KBM-7 (cell line): Measurements from ENCODE around the gene SLC19A2.
"Not testable (repeated sequence)": the region's sequence is repeated elsewhere in the genome, so short reads cannot be mapped to it uniquely, and the experiment has no call there.

Experiments used
- DNase-seq: peaks from one replicate; pipeline ENCODE4 v3.0.0-alpha.2; 2015
- in situ Hi-C: fragments of 300-500 bp; cut with MboI; formaldehyde crosslinking; loops from 2 replicates; pipeline ENCODE4 v1.14.3; 2020; ENCODE audit warnings: low sequenced_read_pairs, low pct_unique_long_range_greater_than_20kb, mixed read lengths

The SLC19A2 gene

GRCh38 chr1:169511316-169512005 lies 25.7 kb upstream of the SLC19A2 start:
- no peak for DNase-seq
- in situ Hi-C loops: no loop called here

DNA sequence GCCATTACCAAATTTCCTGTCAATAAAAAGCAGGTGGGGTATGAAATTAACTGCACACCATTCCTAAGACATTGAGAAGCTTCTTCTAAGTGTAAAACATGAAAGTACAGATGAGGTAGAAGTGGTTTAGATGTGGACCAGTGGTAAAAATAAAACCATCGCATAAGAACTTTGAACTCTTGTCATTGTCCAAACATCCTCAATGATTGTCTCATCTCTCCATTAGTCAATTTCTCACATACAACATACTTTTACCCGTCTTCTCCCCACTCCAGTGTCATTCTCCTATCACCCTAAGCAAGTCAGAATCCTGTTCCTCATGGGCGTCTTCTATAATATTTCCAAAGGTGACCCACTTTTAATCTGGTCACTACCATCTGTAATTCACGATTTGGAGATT lies 24.3 kb upstream of the SLC19A2 start:
- in situ Hi-C loops: no loop called here
- no peak for DNase-seq

DNA sequence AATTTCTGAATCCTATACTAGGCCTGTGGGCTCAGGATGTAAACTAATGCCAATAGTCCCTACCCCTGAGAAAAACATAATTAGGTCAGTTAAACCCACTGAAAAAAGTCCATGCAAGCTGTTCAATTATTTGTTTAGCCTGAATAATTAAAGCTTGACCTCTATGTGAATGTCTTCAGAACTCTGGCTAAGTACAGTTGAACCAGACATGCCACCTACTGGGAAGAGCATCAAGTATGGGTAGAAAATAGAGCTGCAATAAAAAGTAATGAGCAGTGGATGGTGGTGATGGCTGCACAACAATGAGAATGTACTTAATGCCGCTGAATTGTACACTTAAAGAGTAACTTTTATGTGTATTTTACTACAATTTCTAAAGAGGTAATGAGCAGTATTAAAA lies 23.6 kb upstream of the SLC19A2 start:
- in situ Hi-C loops: no loop called here
- DNase-seq: no peak

DNA sequence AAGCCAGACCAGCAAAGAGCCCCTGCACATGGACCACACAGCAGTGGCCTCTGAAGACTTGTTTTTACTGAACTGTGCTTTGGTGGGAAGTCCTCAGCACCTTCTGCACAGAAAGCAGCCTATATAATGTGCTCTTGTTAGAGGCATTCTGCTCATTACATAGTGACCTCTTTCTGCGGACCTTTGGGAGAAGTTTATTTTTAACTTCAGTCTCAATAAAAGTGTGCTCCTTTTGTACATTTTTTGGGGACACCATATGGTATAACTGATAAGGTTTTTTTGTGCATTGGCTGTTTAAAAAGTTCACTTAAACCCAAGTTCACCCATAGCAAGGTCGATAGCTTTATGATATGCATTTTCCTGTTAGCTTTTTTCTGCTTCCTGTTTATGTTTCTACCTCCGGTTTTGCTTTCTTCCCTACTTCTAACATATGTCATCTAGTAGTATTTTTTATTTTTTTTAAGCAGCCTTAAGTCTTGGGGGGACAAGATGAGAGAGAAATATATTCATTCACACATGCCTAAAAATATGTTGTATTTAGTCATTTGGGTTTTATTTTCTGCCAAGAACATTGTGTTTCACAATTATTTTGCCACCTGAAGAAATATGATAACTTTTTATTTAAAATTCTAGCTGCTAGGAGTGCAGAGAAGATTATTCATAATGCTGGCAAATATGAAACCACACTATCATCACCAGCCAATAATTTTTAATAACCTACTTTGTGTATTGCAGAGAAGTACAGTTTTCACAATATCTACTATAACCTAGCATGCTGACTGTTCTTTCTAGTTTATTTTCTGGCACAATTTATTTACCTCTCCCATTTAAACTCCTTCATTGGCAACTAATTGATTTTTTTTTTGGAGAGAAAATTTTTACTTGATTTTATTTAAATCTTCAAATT lies 22.9 kb upstream of the SLC19A2 start:
- peak; percentile 30 for DNase-seq

GRCh38 chr1:169507413-169507812 lies 21.7 kb upstream of the SLC19A2 start:
- no peak for DNase-seq
- in situ Hi-C loops: no loop called here

More for the DNA sequence above, 22.9 kb upstream of the SLC19A2 start:
- in situ Hi-C loops: no loop called here

- in situ Hi-C loops, DNase-seq: not testable (repeated sequence)
These were observed 17.9 kb upstream of the SLC19A2 start for GRCh38 chr1:169503601-169504000.

GRCh38 chr1:169499807-169500206 lies 14.1 kb upstream of the SLC19A2 start:
- DNase-seq: no peak
- in situ Hi-C loops: no loop called here

- DNase-seq: no peak
- in situ Hi-C loops: no loop called here
These were observed 11.6 kb upstream of the SLC19A2 start for GRCh38 chr1:169497317-169497716.

- in situ Hi-C loops: no loop called here
- no peak for DNase-seq
These were observed 10.2 kb upstream of the SLC19A2 start for GRCh38 chr1:169495916-169496315.

DNA sequence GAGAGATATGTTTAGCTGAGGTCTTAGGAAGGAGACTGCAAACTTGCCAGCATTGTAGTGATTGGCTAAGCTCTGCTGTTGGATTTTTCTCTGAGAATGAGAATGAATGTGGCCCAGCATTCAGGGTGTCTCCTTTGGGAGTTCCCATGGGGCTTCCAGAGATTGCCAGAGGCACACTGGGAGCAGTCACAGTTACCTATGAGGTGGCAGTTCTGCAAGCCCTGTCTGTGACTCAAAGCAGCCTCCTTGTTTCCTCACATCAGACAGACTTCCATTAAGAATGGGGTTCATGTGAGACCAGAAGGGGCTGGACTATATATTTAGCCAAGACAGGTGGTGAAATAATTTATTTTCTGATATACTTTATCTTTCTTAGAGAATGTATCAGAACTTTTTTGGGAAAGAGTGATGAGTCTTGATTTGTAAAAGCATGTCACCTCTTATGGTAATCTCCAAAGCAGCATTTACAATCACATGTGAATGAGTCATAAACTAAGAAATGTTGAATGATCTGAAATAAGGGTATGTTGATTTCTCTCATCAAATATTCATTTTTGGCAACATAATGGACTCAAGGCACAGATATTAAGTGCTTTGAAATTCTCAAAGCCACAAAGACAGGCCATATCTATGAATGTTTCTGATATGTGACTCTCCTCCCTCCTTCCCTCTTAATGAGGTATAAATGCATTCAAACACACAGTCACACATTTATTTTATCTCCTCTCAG lies 9.5 kb upstream of the SLC19A2 start:
- in situ Hi-C loops: no loop called here
- no peak for DNase-seq

GRCh38 chr1:169494343-169494742 lies 8.6 kb upstream of the SLC19A2 start:
- in situ Hi-C loops: no loop called here
- no peak for DNase-seq

GRCh38 chr1:169493251-169493650 lies 7.5 kb upstream of the SLC19A2 start:
- in situ Hi-C loops: no loop called here
- no peak for DNase-seq

- in situ Hi-C loops: no loop called here
These were observed 6.1 kb upstream of the SLC19A2 start for GRCh38 chr1:169491845-169492281.

DNA sequence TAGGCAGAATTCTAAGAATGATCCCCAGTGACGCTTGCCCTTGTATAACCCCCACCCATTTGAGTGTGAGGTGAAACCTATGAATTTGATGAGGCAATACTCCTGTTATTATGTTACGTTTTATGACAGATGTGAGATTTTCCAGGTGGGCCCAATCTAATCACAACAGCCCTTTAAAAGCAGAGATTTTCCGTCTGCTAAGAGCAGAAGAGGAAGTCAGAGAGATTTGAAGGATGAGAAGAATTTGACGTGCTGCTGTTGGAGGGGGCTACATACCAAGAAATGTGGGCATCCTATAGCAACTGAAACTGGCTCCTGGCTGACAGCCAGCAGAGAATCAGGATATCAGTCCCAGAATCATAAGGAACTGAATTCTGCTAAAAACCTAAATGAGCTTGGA lies 2.4 kb upstream of the SLC19A2 start:
- in situ Hi-C loops: no loop called here
- peak; percentile 17 for DNase-seq

More at GRCh38 chr1:169491845-169492281, 6.1 kb upstream of the SLC19A2 start:
- DNase-seq: no peak

GRCh38 chr1:169487561-169487960 lies 1.8 kb upstream of the SLC19A2 start:
- no peak for DNase-seq
- in situ Hi-C loops: no loop called here

- DNase-seq: no peak
- in situ Hi-C loops: no loop called here
These were observed 1.4 kb upstream of the SLC19A2 start for GRCh38 chr1:169487133-169487532.

- DNase-seq: no peak
- in situ Hi-C loops: no loop called here
These were observed 722 bp upstream of the SLC19A2 start for GRCh38 chr1:169486281-169487051.

- in situ Hi-C loops: no loop called here
- peak; percentile 57 for DNase-seq
These were observed 887 bp downstream of the SLC19A2 start for GRCh38 chr1:169484683-169485430.
